B cell (primary cell): Measurements from ENCODE around the gene ADH7.

ENCODE experiments used
- EZH2 ChIP-seq: IDR thresholded peaks from 2 replicates; pipeline ENCODE4 v1.6.1; 2012; ENCODE audit warnings: borderline replicate concordance, low read depth, mild to moderate bottlenecking, moderate library complexity, low read length; ENCODE audit not compliant: insufficient read depth, poor library complexity, severe bottlenecking
- TF ChIP-seq, protein P1 (sequence below): fragments of 200-600 bp; IDR thresholded peaks from one replicate; pipeline ENCODE4 v1.8.0; 2022; ENCODE audit warnings: antibody characterized with exemption, mild to moderate bottlenecking

DNA sequence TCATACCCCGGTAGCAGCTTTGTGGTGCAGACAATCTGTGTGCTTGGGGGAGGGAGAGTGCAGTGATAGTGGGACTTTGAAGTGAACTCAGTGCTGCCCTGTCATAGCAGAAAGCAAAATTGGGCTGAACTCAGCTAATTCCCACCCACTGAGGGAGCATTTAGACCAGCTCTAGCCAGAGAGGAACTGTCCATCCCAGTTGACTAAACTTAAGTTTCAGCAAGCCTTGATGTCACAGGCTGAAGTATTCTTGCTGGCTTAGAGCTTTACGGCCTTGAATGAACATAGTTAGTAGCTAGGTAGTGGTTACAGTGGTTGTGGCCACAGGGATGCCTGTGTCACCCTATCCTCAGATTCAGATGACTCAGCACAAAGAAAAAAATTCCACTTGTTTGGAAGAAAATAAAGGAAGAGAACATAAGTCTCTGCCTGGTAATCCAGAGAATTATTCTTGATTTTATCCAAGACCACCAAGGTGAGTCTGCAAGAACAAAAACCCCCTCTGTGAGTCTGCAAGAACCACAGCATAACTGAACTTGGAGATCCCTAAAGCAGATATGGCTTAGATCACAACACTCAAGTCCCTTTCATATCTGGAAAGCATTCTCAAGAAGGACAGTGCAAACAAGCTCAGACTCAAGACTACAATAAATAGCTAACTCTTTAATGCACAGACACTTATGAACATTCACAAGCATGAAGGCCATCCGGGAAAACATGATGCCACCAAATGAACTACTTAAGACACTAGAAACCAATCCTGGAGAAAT is 39.4 kb downstream of the ADH7 start:
- TF ChIP-seq, protein P1, sequence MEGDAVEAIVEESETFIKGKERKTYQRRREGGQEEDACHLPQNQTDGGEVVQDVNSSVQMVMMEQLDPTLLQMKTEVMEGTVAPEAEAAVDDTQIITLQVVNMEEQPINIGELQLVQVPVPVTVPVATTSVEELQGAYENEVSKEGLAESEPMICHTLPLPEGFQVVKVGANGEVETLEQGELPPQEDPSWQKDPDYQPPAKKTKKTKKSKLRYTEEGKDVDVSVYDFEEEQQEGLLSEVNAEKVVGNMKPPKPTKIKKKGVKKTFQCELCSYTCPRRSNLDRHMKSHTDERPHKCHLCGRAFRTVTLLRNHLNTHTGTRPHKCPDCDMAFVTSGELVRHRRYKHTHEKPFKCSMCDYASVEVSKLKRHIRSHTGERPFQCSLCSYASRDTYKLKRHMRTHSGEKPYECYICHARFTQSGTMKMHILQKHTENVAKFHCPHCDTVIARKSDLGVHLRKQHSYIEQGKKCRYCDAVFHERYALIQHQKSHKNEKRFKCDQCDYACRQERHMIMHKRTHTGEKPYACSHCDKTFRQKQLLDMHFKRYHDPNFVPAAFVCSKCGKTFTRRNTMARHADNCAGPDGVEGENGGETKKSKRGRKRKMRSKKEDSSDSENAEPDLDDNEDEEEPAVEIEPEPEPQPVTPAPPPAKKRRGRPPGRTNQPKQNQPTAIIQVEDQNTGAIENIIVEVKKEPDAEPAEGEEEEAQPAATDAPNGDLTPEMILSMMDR = no peak
- TF ChIP-seq EZH2 = no peak
